ENCODE results near the gene NDUFB6. TPM values are rescaled to one million over a fixed set of nuclear protein-coding genes. Genes with fewer than 3 reads are reported as not detected.
"Not testable (repeated sequence)": the region's sequence is repeated elsewhere in the genome, so short reads cannot be mapped to it uniquely, and the experiment has no call there.

NDUFB6 gene
- polyA plus RNA-seq, 1 donor from 2014 or later, result 148 TPM

- not testable (repeated sequence) for H3K9ac ChIP-seq (ENCODE audit: low read length); H3K4me3 ChIP-seq (ENCODE audit: low read length); H3K27me3 ChIP-seq (ENCODE audit: insufficient read depth, low read depth, low read length); H3F3A ChIP-seq (ENCODE audit: insufficient read depth, low read length, poor library complexity, severe bottlenecking); H4K20me1 ChIP-seq (ENCODE audit: insufficient read depth); H3K27ac ChIP-seq (ENCODE audit: low read length); H3K9me3 ChIP-seq (ENCODE audit: low read length); H3K9me2 ChIP-seq (ENCODE audit: insufficient read depth, low read length); H2AFZ ChIP-seq (ENCODE audit: low read depth, low read length); H3K79me2 ChIP-seq (replicated peaks; ENCODE audit: insufficient read depth, low read length); H3K4me2 ChIP-seq (ENCODE audit: low read length); H3K36me3 ChIP-seq (ENCODE audit: insufficient read depth, low read length)
These were observed 26.1 kb upstream of the NDUFB6 start for GRCh38 chr9:32599021-32599420.

GRCh38 chr9:32596936-32597335 lies 24.0 kb upstream of the NDUFB6 start:
- Histone ChIP-seq H3K4me3 (ENCODE audit: low read length) (no peak overlapping the region), H3K9me2 (ENCODE audit: insufficient read depth, low read length) (no peaks in the 10 kb centered on the region), H3F3A (ENCODE audit: insufficient read depth, low read length, poor library complexity, severe bottlenecking) (no peaks in the 10 kb centered on the region), H2AFZ (ENCODE audit: low read depth, low read length) (no peak overlapping the region), H4K20me1 (ENCODE audit: insufficient read depth) (no peaks in the 10 kb centered on the region), H3K36me3 (ENCODE audit: insufficient read depth, low read length) (no peaks in the 10 kb centered on the region), H3K9me3 (ENCODE audit: low read length) (no peaks in the 10 kb centered on the region), H3K79me2 (replicated peaks; ENCODE audit: insufficient read depth, low read length) (no peaks in the 10 kb centered on the region), H3K9ac (ENCODE audit: low read length) (no peak overlapping the region), H3K4me2 (ENCODE audit: low read length) (no peak overlapping the region), H3K27me3 (ENCODE audit: insufficient read depth, low read depth, low read length) (no peaks in the 10 kb centered on the region), H3K27ac (ENCODE audit: low read length) (no peak overlapping the region)
- no peak for TF ChIP-seq TAF1 (IDR thresholded peaks at IDR 0.05; ENCODE audit: low read depth)
- TF ChIP-seq POLR2AphosphoS5 (IDR thresholded peaks at IDR 0.05), result no peak
- no peak for TF ChIP-seq SMC3 (conservative IDR thresholded peaks at IDR 0.05; ENCODE audit: poor library complexity)
- no peak for TF ChIP-seq EP300 (conservative IDR thresholded peaks at IDR 0.05; ENCODE audit: poor library complexity, severe bottlenecking)
- no peak for TF ChIP-seq EZH2 (IDR thresholded peaks at IDR 0.05; ENCODE audit: borderline replicate concordance, insufficient read depth, low read length, poor library complexity, severe bottlenecking)
- no peak for TF ChIP-seq MXI1 (conservative IDR thresholded peaks at IDR 0.05; ENCODE audit: poor library complexity, severe bottlenecking)
- TF ChIP-seq RAD21 (conservative IDR thresholded peaks at IDR 0.05), result no peak

GRCh38 chr9:32596096-32596865 lies 23.3 kb upstream of the NDUFB6 start:
- Histone ChIP-seq H3K4me2 (ENCODE audit: low read length) (no peak overlapping the region), H3K4me3 (ENCODE audit: low read length) (no peak overlapping the region), H2AFZ (ENCODE audit: low read depth, low read length) (no peak overlapping the region), H3F3A (ENCODE audit: insufficient read depth, low read length, poor library complexity, severe bottlenecking) (no peaks in the 10 kb centered on the region), H3K27me3 (ENCODE audit: insufficient read depth, low read depth, low read length) (no peaks in the 10 kb centered on the region), H3K9me3 (ENCODE audit: low read length) (no peaks in the 10 kb centered on the region), H3K27ac (ENCODE audit: low read length) (no peak overlapping the region), H4K20me1 (ENCODE audit: insufficient read depth) (no peaks in the 10 kb centered on the region), H3K9ac (ENCODE audit: low read length) (no peak overlapping the region), H3K9me2 (ENCODE audit: insufficient read depth, low read length) (no peaks in the 10 kb centered on the region), H3K36me3 (ENCODE audit: insufficient read depth, low read length) (no peaks in the 10 kb centered on the region), H3K79me2 (replicated peaks; ENCODE audit: insufficient read depth, low read length) (no peaks in the 10 kb centered on the region)
- TF ChIP-seq CTCF (IDR thresholded peaks at IDR 0.05; ENCODE audit: poor library complexity, severe bottlenecking), result no peak
- TF ChIP-seq RAD21 (conservative IDR thresholded peaks at IDR 0.05), result no peak
- no peak for TF ChIP-seq POLR2AphosphoS5 (IDR thresholded peaks at IDR 0.05)
